ENCODE results near the gene MICAL3. TPM values are rescaled to one million over a fixed set of nuclear protein-coding genes. Genes with fewer than 3 reads are reported as not detected.

MICAL3 gene
- total and polyA plus RNA-seq, 9 of the 15 experiments (the other 6 are each of a cell fraction or from before 2014, with no cell fraction given) = 0.53 to 32.1 (median 12.3) TPM

GRCh38 chr22:17916226-17916889, 108.0 kb downstream of the MICAL3 start (continued):
- TF ChIP-seq ZBED1 (IDR thresholded peaks at IDR 0.05) = no peak
- no peak for TF ChIP-seq CHD7 (IDR thresholded peaks at IDR 0.05; ENCODE audit: low read depth, low read length)
- peak; percentile 41; the same call in 1 of the 2 replicates for TF ChIP-seq L3MBTL2 (IDR thresholded peaks at IDR 0.05)
- TF ChIP-seq SNIP1 (IDR thresholded peaks at IDR 0.05; ENCODE audit: low read depth) = no peak
- no peak for TF ChIP-seq DDX20 (tag; IDR thresholded peaks at IDR 0.05; ENCODE audit: low read depth)
- TF ChIP-seq YY1 (IDR thresholded peaks at IDR 0.05; ENCODE audit: borderline replicate concordance in 1 of 3, control insufficient read depth in 1 of 3, extremely low read depth in 1 of 3, insufficient read depth in 3 of 3, insufficient read length in 1 of 3, insufficient replicate concordance in 2 of 3, low read depth in 1 of 3, low read length in 2 of 3) = peak in 1 of 3 experiments; percentile 32
- TF ChIP-seq ZNF395 (CRISPR knock-in tag; IDR thresholded peaks at IDR 0.05) = no peak
- TF ChIP-seq ILK (tag; IDR thresholded peaks at IDR 0.05; ENCODE audit: borderline replicate concordance, low read depth) = no peak
- no peak for TF ChIP-seq SNRNP70 (optimal IDR thresholded peaks at IDR 0.05; ENCODE audit: low read depth, low read length)

Measured in K562 (cell line).